Activated naive CD4-positive, alpha-beta T cell (primary cell): ENCODE data around the gene ORM1.
"Not testable (repeated sequence)": the region's sequence is repeated elsewhere in the genome, so short reads cannot be mapped to it uniquely, and the experiment has no call there.

Source experiments
- DNase-seq, 4 experiments: peaks; one replicate each; lab custom pipeline; 2025; lab: John Stamatoyannopoulos, UW

ORM1 gene

DNA sequence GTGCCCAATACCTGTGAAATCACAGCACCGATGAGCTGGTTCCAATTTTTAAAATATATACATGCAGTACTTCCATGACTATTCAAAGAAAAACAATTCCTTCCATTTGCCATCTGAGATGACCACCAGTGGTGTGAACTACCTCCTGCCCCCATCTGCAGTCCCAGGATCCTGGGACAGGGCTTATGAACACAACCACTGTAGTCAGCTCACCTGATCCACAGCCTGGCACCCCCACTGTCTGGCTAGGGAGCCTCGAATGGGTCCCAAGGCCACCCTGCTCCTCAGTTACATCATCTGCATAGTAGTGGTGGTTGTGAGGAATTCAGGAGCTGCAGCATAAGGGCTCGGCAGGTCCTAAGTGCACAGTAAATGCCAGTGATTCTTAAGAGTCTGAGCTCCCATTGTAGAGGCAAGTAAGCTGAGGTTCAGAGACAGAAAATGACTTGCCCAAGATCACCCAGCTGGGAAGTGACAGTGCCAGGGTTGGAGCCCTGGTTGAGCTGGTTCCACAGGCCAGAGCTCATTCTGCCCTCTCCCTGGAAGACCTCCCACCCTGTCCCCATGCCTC is 2.9 kb downstream of the ORM1 start:
- not testable (repeated sequence) for DNase-seq

DNA sequence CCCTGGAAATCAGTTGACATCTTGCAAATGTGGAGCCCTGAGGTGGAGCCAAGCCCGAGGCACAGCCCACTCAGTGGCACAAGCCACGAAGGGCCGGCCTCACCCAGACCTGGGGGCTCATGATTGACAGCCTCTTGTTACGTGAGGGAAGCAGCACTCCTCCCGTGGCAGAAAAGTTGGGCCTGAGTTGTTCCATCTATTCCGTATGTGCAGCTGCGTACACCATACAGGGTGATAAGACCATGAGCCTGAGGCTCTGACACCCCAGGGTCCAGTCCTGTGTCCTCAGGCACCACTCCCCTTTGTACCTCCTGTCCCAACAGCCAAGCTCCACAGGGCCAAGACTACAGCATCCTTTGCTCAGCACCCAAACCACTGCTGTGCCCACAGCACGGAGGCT is 4.9 kb downstream of the ORM1 start:
- no peak for DNase-seq

- DNase-seq = not testable (repeated sequence)
These were observed 5.5 kb downstream of the ORM1 start for GRCh38 chr9:114328357-114328820.

GRCh38 chr9:114328937-114329624 is 6.2 kb downstream of the ORM1 start:
- not testable (repeated sequence) for DNase-seq

GRCh38 chr9:114329625-114330022 is 6.7 kb downstream of the ORM1 start, which contains the start of gene ORM2:
Gene ORM2 (plus strand): TSS chr9:114329869. CDS start chr9:114329905, 36 bp downstream.
- not testable (repeated sequence) for DNase-seq

GRCh38 chr9:114330636-114331035 is 7.7 kb downstream of the ORM1 start:
- DNase-seq = no peak

DNA sequence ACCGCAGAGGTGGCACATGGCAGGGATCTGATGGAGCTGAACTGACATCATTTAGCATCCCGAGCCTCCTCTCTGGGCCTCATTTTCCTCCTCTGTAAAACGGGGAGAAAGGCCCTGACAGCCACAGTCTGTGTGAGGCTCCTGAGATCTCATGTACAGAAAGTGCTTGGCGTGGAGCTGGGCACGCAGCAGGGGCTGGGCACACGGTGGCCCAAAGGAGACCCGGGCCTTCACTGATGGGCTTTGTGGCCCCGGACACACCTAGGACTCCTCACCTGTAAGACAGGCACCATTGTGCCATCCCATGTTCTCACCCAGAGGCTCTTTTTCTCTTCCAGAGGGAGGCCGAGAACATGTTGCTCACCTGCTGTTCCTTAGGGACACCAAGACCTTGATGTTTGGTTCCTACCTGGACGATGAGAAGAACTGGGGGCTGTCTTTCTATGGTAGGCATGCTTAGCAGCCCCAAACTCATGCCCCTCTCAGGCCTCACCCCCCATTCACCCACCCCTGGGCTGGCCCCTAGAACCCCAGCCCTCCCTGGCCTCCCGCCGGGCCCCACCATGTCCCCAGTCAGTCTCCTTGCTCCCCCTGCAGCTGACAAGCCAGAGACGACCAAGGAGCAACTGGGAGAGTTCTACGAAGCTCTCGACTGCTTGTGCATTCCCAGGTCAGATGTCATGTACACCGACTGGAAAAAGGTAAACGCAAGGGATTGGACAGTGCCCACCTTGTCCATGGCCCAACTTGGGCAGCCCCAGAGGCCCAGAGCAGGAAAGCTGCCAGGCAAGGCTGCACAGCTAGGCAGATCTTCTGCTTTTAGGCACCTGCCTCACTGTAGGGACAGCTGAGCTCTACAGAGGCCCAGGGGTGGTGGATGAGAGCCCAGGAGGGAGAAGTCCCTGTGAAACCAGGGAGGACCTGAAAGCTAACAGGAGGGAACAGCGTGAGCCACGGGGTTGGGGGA is 8.6 kb downstream of the ORM1 start:
- not testable (repeated sequence) for DNase-seq

- not testable (repeated sequence) for DNase-seq
These were observed 9.7 kb downstream of the ORM1 start for GRCh38 chr9:114332474-114333040.

DNA sequence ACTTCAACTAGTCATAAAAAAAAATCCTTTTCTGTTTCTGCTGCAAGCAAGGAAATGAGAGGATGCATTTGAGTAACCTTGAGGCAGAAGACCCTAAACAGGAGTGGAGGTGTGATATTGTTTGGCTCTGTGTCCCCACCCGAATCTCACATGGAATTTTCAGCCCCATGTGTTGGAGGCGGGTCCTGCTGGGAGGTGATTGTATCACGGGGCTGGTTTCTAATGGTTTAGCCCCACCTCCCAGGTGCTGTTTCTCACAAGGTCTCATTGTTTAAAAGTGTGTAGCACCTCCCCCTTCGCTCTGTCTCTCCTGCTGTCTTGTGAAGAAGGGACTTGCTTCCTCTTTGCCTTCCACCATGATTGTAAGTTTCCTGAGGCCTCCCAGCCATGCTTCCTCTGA is 10.8 kb downstream of the ORM1 start:
- not testable (repeated sequence) for DNase-seq

DNA sequence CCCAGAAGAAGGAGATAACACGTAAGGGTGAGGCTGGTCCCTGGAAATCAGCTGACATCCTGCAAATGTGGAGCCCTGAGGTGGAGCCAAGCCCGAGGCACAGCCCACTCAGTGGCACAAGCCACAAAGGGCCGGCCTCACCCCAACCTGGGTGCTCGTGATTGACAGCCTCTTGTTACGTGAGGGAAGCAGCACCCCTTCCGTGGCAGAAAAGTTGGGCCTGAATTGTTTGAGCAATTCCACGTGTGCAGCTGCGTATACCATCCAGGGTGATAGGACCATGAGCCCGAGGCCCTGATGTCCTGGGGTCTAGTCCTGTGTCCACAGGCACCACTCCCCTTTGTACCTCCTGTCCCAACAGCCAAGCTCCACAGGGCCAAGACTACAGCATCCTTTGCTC is 11.6 kb downstream of the ORM1 start:
- DNase-seq = no peak

DNA sequence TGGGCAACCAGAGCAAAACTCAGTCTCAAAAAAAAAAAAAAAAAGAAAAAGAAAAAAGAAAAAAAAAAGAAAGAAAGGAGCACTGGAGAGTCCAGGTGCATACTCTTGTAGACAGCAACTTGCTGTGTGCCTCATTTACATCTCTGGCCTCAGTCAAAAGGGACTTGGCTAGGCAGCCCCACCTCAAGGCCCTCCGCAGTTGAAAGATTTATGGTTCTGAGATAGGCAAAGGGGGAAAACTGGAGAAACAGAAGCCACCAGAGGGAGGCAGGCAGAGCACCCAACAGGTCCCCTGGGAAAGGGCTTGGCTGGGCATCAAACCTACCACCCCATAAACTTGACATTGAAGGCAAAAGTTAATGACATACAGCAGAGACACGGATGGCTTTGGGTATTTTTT is 12.8 kb downstream of the ORM1 start:
- DNase-seq = no peak

- DNase-seq = no peak
These were observed 13.3 kb downstream of the ORM1 start for GRCh38 chr9:114336157-114336556.

GRCh38 chr9:114336699-114337395 is 13.9 kb downstream of the ORM1 start:
- no peak for DNase-seq

DNA sequence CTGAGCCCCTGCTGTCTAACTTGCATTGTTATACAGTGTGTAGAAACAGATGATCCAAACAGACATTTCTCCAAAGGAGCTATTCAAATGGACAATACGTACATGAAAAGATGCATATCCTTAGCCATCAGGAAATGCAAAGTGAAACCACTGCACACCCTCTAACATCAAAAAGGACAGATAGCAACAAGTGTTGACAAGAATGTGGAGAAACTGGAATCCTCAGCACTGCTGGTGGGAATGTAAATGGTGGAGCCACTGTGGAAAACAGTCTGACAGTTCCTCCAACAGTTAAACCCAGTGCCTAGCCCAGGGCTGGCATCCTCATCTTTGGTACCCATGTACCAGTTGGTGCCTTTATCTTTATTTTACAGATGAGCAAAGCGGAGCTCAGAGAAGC is 15.3 kb downstream of the ORM1 start:
- DNase-seq = no peak

- DNase-seq = peak; percentile 19 to 27 (median 26)
These were observed 16.4 kb downstream of the ORM1 start for GRCh38 chr9:114339130-114339908.

DNA sequence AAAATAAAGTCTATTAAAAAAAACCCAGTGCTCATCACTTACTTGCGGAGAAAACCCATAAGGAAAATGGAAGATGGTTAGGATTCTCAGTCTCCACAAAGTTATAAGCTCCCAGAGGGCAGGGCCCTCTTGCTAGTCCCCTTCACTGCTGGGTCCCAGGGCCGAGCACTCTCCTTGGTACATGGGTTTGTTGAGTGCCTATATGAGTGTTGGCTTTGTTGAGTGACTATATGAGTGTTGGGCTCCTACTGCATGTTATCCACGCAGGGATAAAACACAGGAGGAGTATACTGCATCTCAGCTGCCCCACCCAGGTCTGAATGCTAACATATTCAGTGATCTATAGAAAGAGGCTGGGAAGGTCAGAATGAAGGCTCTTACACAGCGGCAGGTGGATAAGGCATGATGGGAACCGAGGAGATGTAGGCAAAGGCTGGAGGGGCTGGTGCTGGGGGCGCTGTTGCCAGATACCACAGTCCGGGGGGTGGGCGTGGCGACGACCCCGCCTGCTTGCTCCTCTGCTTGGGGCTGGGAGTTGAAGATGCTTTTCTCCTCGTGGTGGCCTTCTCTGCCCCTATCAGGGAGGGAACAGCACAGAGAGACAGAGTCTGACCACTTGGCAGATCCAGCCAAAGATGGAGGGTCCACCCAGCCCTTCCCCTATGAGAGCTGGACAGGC is 18.4 kb downstream of the ORM1 start:
- DNase-seq = no peak

- DNase-seq = no peak
These were observed 19.1 kb downstream of the ORM1 start for GRCh38 chr9:114341991-114342390.

GRCh38 chr9:114342755-114343440 is 20.0 kb downstream of the ORM1 start:
- no peak for DNase-seq

GRCh38 chr9:114343471-114344187 is 20.7 kb downstream of the ORM1 start:
- DNase-seq = no peak
